Loucy (cell line): ENCODE data around the gene CHST9.

Source experiments
- CTCF ChIP-seq: fragments of 200-600 bp; sonication (generic); conservative IDR thresholded peaks from 2 replicates; pipeline ENCODE4 v1.5.1; 2014; ENCODE audit warnings: mild to moderate bottlenecking, antibody characterized with exemption, low read length
- EZH2phosphoT487 ChIP-seq: fragments of 200-600 bp; IDR thresholded peaks from 2 replicates; pipeline ENCODE4 v1.6.1; 2018; ENCODE audit warnings: antibody characterized with exemption, mild to moderate bottlenecking, moderate library complexity, borderline replicate concordance

- TF ChIP-seq CTCF, result no peak
- no peak for TF ChIP-seq EZH2phosphoT487
Measured at GRCh38 chr18:27113358-27113757, 71.8 kb downstream of the CHST9 start.
